WTC11 (cell line): Measurements from ENCODE around the gene LIX1L. TPM values are rescaled to one million over a fixed set of nuclear protein-coding genes. Genes with fewer than 3 reads are reported as not detected.

ENCODE experiments used
- ATAC-seq: fragments of 200-7000 bp; cut with Tn5 transposase; 2 replicates; pipeline ENCODE4 v1.10.0; 2021; ENCODE audit warnings: mild to moderate bottlenecking, moderate library complexity
- CTCF ChIA-PET: fragments of 300-600 bp; sonication (Branson Sonifier 250); formaldehyde crosslinking; loops from one replicate; lab custom pipeline; 2021; ENCODE audit warnings: antibody characterized with exemption; lab: Charles Lee
- POLR2A ChIA-PET: fragments of 350-600 bp; sonication (Branson Sonifier 250); formaldehyde crosslinking; loops from one replicate; lab custom pipeline; 2021; ENCODE audit warnings: antibody characterized with exemption; lab: Charles Lee
- DNase-seq: peaks from one replicate; pipeline ENCODE4 v3.0.0; 2021; ENCODE audit warnings: low spot score
- H3K27ac Mint-ChIP-seq: 2 replicates; pipeline ENCODE4 v1.8.0; 2021; ENCODE audit warnings: mixed read lengths
- H3K27me3 Mint-ChIP-seq: 2 replicates; pipeline ENCODE4 v1.8.0; 2021; ENCODE audit warnings: low read depth, mild to moderate bottlenecking, moderate library complexity, mixed read lengths
- H3K36me3 Mint-ChIP-seq: 2 replicates; pipeline ENCODE4 v1.8.0; 2021; ENCODE audit warnings: mixed read lengths
- H3K4me1 Mint-ChIP-seq: 2 replicates; pipeline ENCODE4 v1.8.0; 2022; ENCODE audit warnings: mixed read lengths
- H3K4me3 Mint-ChIP-seq: 2 replicates; pipeline ENCODE4 v1.8.0; 2021; ENCODE audit warnings: mild to moderate bottlenecking, moderate library complexity, mixed read lengths
- H3K9me3 Mint-ChIP-seq: 2 replicates; pipeline ENCODE4 v1.8.0; 2021; ENCODE audit warnings: mixed read lengths
- CREB1 ChIP-seq: sonication (generic); formaldehyde crosslinking; IDR thresholded peaks from 2 replicates; pipeline ENCODE4 v1.8.0; 2023; ENCODE audit warnings: mild to moderate bottlenecking, missing genetic modification reagents
- CREM ChIP-seq: sonication (generic); formaldehyde crosslinking; IDR thresholded peaks from 2 replicates; pipeline ENCODE4 v1.8.1; 2022; ENCODE audit warnings: mild to moderate bottlenecking, missing genetic modification reagents, moderate library complexity
- ELF4 ChIP-seq: sonication (generic); formaldehyde crosslinking; IDR thresholded peaks from 2 replicates; pipeline ENCODE4 v1.8.1; 2022; ENCODE audit warnings: low read depth, mild to moderate bottlenecking, moderate library complexity, missing genetic modification reagents
- FOXK1 ChIP-seq: sonication (generic); formaldehyde crosslinking; IDR thresholded peaks from 2 replicates; pipeline ENCODE4 v1.8.0; 2022; ENCODE audit warnings: mild to moderate bottlenecking, moderate library complexity, missing genetic modification reagents
- GRHL2 ChIP-seq: fragments of 250-450 bp; sonication (Bioruptor Pico); IDR thresholded peaks from 2 replicates; pipeline ENCODE4 v1.8.0; 2022; ENCODE audit warnings: mild to moderate bottlenecking, moderate library complexity; ENCODE audit not compliant: insufficient replicate concordance, severe bottlenecking
- IRF2 ChIP-seq: sonication (generic); formaldehyde crosslinking; IDR thresholded peaks from 2 replicates; pipeline ENCODE4 v1.8.0; 2022; ENCODE audit warnings: low read depth, missing genetic modification reagents, borderline replicate concordance
- KAT7 ChIP-seq: sonication (generic); formaldehyde crosslinking; IDR thresholded peaks from 2 replicates; pipeline ENCODE4 v1.8.1; 2023; ENCODE audit warnings: missing genetic modification reagents, mild to moderate bottlenecking, borderline replicate concordance
- NR1H2 ChIP-seq: sonication (generic); formaldehyde crosslinking; IDR thresholded peaks from 2 replicates; pipeline ENCODE4 v1.9.0; 2021; ENCODE audit warnings: mild to moderate bottlenecking, moderate library complexity, missing genetic modification reagents
- NR2C2 ChIP-seq: sonication (generic); formaldehyde crosslinking; IDR thresholded peaks from 2 replicates; pipeline ENCODE4 v1.8.0; 2022; ENCODE audit warnings: mild to moderate bottlenecking, missing genetic modification reagents
- SMAD4 ChIP-seq: sonication (generic); formaldehyde crosslinking; IDR thresholded peaks from 2 replicates; pipeline ENCODE4 v1.8.0; 2022; ENCODE audit warnings: mild to moderate bottlenecking, missing genetic modification reagents
- TEAD4 ChIP-seq: sonication (generic); formaldehyde crosslinking; IDR thresholded peaks from 2 replicates; pipeline ENCODE4 v1.8.0; 2022; ENCODE audit warnings: mild to moderate bottlenecking, missing genetic modification reagents
- total RNA-seq: library from RNA; stranded (reverse); gene quantifications from 3 replicates; pipeline ENCODE4 v1.2.3, GENCODE V29; 2021
- TF ChIP-seq, protein P1 (sequence below): sonication (generic); formaldehyde crosslinking; IDR thresholded peaks from 2 replicates; pipeline ENCODE4 v1.8.0; 2023; ENCODE audit warnings: missing genetic modification reagents, mild to moderate bottlenecking, borderline replicate concordance
- TF ChIP-seq, protein P2 (sequence below): sonication (generic); formaldehyde crosslinking; conservative IDR thresholded peaks from 2 replicates; pipeline ENCODE4 v1.8.1; 2022; ENCODE audit warnings: mild to moderate bottlenecking, missing genetic modification reagents
- TF ChIP-seq, protein P3 (sequence below): sonication (generic); formaldehyde crosslinking; IDR thresholded peaks from 2 replicates; pipeline ENCODE4 v1.8.1; 2022; ENCODE audit warnings: mild to moderate bottlenecking, moderate library complexity, missing genetic modification reagents
- TF ChIP-seq, protein P4 (sequence below): fragments of 200-600 bp; IDR thresholded peaks from 2 replicates; pipeline ENCODE4 v1.8.0; 2022; ENCODE audit warnings: antibody characterized with exemption
- TF ChIP-seq, protein P5 (sequence below): sonication (generic); formaldehyde crosslinking; IDR thresholded peaks from 2 replicates; pipeline ENCODE4 v1.8.1; 2023; ENCODE audit warnings: mild to moderate bottlenecking, missing genetic modification reagents, moderate library complexity
- TF ChIP-seq, protein P6 (sequence below): sonication (generic); formaldehyde crosslinking; IDR thresholded peaks from 2 replicates; pipeline ENCODE4 v1.8.1; 2022; ENCODE audit warnings: low read depth, mild to moderate bottlenecking, moderate library complexity, missing genetic modification reagents, borderline replicate concordance
- TF ChIP-seq, protein P7 (sequence below): sonication (generic); formaldehyde crosslinking; IDR thresholded peaks from 2 replicates; pipeline ENCODE4 v1.8.0; 2022; ENCODE audit warnings: mild to moderate bottlenecking, missing genetic modification reagents
- TF ChIP-seq, protein P8 (sequence below): sonication (generic); formaldehyde crosslinking; IDR thresholded peaks from 2 replicates; pipeline ENCODE4 v1.8.0; 2022; ENCODE audit warnings: missing genetic modification reagents
- TF ChIP-seq, protein P9 (sequence below): sonication (generic); formaldehyde crosslinking; IDR thresholded peaks from 2 replicates; pipeline ENCODE4 v1.8.1; 2023; ENCODE audit warnings: mild to moderate bottlenecking, missing genetic modification reagents, moderate library complexity

LIX1L gene
- total RNA-seq, 1 experiment from 2014 or later = 3.0 TPM

DNA sequence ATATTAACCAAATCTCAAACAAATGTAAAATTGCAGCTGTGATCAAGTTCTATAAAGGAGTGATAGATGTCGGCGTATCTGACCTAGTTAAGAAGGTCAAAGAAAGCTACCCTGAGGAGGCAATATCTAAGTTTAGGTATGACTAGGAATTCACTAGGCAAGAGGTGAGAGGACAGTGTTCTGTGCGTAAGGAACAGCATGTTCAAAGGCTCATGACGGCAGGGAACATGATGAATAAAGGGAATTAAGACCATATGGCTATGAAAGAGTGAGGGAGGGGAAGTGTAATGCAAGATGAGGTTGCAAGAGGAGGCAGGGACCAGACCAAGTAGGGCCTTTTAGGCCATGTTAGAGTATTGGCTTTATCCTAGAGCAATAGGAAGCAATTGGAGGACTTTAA, 8.6 kb downstream of the LIX1L start:
- no peak overlapping the region for H3K27ac Mint-ChIP-seq
- ChIA-PET POLR2A (no interaction called here), CTCF (interaction anchor here (1.8 kb wide), 1 partner anchor 8 kb away, joined by 9 read pairs; the partner anchor contains the start of gene LIX1L)

DNA sequence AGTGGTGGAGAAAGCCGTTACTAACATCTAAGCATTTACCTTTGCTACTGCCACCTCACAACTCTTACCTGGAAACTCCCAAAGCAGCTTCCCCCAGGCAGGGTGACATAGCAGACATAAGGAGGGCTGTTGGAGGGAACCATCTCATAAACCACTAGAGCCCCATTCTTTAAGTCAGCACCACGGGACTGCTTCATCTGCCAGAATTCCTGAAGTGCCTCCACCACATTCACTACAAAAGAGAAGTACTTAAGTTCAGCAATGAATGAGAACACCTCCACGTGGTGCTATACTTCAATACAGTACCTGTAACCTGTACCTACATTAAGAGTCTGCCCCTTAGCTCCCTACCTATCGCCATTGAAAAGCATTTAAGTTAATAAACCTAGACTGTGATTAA, 10.3 kb downstream of the LIX1L start:
- H3K27ac Mint-ChIP-seq = no peak overlapping the region
- no peaks in the 10 kb centered on the region for H3K36me3 Mint-ChIP-seq
- H3K4me1 Mint-ChIP-seq = peaks cover 19% of the 10 kb centered on the region
- ChIA-PET POLR2A (no interaction called here), CTCF (interaction anchor here (1.3 kb wide), 1 partner anchor 102 kb away, joined by 3 read pairs; the partner anchor contains the start of gene NUDT17)
- no peak overlapping the region for H3K4me3 Mint-ChIP-seq
- peak; percentile 93 for ATAC-seq
- peaks cover 4% of the 10 kb centered on the region for H3K27me3 Mint-ChIP-seq
- no peak for DNase-seq
- H3K9me3 Mint-ChIP-seq = no peaks in the 10 kb centered on the region
- TF ChIP-seq NR1H2 (no peak), KAT7 (CRISPR knock-in tag) (no peak), TEAD4 (CRISPR knock-in tag) (no peak), CREM (CRISPR knock-in tag) (no peak), FOXK1 (CRISPR knock-in tag) (no peak), CREB1 (CRISPR knock-in tag) (no peak), ELF4 (no peak), NR2C2 (no peak), SMAD4 (no peak)
- TF ChIP-seq, protein P1, sequence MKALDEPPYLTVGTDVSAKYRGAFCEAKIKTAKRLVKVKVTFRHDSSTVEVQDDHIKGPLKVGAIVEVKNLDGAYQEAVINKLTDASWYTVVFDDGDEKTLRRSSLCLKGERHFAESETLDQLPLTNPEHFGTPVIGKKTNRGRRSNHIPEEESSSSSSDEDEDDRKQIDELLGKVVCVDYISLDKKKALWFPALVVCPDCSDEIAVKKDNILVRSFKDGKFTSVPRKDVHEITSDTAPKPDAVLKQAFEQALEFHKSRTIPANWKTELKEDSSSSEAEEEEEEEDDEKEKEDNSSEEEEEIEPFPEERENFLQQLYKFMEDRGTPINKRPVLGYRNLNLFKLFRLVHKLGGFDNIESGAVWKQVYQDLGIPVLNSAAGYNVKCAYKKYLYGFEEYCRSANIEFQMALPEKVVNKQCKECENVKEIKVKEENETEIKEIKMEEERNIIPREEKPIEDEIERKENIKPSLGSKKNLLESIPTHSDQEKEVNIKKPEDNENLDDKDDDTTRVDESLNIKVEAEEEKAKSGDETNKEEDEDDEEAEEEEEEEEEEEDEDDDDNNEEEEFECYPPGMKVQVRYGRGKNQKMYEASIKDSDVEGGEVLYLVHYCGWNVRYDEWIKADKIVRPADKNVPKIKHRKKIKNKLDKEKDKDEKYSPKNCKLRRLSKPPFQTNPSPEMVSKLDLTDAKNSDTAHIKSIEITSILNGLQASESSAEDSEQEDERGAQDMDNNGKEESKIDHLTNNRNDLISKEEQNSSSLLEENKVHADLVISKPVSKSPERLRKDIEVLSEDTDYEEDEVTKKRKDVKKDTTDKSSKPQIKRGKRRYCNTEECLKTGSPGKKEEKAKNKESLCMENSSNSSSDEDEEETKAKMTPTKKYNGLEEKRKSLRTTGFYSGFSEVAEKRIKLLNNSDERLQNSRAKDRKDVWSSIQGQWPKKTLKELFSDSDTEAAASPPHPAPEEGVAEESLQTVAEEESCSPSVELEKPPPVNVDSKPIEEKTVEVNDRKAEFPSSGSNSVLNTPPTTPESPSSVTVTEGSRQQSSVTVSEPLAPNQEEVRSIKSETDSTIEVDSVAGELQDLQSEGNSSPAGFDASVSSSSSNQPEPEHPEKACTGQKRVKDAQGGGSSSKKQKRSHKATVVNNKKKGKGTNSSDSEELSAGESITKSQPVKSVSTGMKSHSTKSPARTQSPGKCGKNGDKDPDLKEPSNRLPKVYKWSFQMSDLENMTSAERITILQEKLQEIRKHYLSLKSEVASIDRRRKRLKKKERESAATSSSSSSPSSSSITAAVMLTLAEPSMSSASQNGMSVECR (CRISPR knock-in tag) = no peak
- TF ChIP-seq, protein P2, sequence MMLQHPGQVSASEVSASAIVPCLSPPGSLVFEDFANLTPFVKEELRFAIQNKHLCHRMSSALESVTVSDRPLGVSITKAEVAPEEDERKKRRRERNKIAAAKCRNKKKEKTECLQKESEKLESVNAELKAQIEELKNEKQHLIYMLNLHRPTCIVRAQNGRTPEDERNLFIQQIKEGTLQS (CRISPR knock-in tag) = no peak
- TF ChIP-seq, protein P3, sequence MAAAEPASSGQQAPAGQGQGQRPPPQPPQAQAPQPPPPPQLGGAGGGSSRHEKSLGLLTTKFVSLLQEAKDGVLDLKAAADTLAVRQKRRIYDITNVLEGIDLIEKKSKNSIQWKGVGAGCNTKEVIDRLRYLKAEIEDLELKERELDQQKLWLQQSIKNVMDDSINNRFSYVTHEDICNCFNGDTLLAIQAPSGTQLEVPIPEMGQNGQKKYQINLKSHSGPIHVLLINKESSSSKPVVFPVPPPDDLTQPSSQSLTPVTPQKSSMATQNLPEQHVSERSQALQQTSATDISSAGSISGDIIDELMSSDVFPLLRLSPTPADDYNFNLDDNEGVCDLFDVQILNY (CRISPR knock-in tag) = no peak
- TF ChIP-seq, protein P4, sequence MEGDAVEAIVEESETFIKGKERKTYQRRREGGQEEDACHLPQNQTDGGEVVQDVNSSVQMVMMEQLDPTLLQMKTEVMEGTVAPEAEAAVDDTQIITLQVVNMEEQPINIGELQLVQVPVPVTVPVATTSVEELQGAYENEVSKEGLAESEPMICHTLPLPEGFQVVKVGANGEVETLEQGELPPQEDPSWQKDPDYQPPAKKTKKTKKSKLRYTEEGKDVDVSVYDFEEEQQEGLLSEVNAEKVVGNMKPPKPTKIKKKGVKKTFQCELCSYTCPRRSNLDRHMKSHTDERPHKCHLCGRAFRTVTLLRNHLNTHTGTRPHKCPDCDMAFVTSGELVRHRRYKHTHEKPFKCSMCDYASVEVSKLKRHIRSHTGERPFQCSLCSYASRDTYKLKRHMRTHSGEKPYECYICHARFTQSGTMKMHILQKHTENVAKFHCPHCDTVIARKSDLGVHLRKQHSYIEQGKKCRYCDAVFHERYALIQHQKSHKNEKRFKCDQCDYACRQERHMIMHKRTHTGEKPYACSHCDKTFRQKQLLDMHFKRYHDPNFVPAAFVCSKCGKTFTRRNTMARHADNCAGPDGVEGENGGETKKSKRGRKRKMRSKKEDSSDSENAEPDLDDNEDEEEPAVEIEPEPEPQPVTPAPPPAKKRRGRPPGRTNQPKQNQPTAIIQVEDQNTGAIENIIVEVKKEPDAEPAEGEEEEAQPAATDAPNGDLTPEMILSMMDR = no peak
- TF ChIP-seq, protein P5, sequence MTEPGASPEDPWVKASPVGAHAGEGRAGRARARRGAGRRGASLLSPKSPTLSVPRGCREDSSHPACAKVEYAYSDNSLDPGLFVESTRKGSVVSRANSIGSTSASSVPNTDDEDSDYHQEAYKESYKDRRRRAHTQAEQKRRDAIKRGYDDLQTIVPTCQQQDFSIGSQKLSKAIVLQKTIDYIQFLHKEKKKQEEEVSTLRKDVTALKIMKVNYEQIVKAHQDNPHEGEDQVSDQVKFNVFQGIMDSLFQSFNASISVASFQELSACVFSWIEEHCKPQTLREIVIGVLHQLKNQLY (CRISPR knock-in tag) = no peak
- TF ChIP-seq, protein P6, sequence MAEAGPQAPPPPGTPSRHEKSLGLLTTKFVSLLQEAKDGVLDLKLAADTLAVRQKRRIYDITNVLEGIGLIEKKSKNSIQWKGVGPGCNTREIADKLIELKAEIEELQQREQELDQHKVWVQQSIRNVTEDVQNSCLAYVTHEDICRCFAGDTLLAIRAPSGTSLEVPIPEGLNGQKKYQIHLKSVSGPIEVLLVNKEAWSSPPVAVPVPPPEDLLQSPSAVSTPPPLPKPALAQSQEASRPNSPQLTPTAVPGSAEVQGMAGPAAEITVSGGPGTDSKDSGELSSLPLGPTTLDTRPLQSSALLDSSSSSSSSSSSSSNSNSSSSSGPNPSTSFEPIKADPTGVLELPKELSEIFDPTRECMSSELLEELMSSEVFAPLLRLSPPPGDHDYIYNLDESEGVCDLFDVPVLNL (CRISPR knock-in tag) = no peak
- TF ChIP-seq, protein P7, sequence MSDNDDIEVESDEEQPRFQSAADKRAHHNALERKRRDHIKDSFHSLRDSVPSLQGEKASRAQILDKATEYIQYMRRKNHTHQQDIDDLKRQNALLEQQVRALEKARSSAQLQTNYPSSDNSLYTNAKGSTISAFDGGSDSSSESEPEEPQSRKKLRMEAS = no peak
- TF ChIP-seq, protein P8, sequence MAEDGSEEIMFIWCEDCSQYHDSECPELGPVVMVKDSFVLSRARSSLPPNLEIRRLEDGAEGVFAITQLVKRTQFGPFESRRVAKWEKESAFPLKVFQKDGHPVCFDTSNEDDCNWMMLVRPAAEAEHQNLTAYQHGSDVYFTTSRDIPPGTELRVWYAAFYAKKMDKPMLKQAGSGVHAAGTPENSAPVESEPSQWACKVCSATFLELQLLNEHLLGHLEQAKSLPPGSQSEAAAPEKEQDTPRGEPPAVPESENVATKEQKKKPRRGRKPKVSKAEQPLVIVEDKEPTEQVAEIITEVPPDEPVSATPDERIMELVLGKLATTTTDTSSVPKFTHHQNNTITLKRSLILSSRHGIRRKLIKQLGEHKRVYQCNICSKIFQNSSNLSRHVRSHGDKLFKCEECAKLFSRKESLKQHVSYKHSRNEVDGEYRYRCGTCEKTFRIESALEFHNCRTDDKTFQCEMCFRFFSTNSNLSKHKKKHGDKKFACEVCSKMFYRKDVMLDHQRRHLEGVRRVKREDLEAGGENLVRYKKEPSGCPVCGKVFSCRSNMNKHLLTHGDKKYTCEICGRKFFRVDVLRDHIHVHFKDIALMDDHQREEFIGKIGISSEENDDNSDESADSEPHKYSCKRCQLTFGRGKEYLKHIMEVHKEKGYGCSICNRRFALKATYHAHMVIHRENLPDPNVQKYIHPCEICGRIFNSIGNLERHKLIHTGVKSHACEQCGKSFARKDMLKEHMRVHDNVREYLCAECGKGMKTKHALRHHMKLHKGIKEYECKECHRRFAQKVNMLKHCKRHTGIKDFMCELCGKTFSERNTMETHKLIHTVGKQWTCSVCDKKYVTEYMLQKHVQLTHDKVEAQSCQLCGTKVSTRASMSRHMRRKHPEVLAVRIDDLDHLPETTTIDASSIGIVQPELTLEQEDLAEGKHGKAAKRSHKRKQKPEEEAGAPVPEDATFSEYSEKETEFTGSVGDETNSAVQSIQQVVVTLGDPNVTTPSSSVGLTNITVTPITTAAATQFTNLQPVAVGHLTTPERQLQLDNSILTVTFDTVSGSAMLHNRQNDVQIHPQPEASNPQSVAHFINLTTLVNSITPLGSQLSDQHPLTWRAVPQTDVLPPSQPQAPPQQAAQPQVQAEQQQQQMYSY (CRISPR knock-in tag) = no peak

More for the DNA sequence above, 8.6 kb downstream of the LIX1L start:
- H3K4me1 Mint-ChIP-seq = peaks cover 19% of the 10 kb centered on the region
- H3K36me3 Mint-ChIP-seq = no peaks in the 10 kb centered on the region
- H3K27me3 Mint-ChIP-seq = peaks cover 15% of the 10 kb centered on the region
- H3K4me3 Mint-ChIP-seq = no peak overlapping the region
- H3K9me3 Mint-ChIP-seq = no peaks in the 10 kb centered on the region
- no peak for ATAC-seq
- DNase-seq = no peak
- TF ChIP-seq IRF2 = no peak
- TF ChIP-seq, protein P9, sequence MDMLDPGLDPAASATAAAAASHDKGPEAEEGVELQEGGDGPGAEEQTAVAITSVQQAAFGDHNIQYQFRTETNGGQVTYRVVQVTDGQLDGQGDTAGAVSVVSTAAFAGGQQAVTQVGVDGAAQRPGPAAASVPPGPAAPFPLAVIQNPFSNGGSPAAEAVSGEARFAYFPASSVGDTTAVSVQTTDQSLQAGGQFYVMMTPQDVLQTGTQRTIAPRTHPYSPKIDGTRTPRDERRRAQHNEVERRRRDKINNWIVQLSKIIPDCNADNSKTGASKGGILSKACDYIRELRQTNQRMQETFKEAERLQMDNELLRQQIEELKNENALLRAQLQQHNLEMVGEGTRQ (CRISPR knock-in tag) = no peak
- TF ChIP-seq GRHL2 = no peak
